HUDEP-2 (cell line): ENCODE results near the gene FBXO22.
"Not testable (repeated sequence)": the region's sequence is repeated elsewhere in the genome, so short reads cannot be mapped to it uniquely, and the experiment has no call there.

ENCODE experiments used
- DNase-seq, 76 experiments: peaks; one replicate each; lab custom pipeline; 2025; ENCODE audit not compliant: unreplicated experiment in 76 of 76; lab: John Stamatoyannopoulos, UW

The FBXO22 gene

DNA sequence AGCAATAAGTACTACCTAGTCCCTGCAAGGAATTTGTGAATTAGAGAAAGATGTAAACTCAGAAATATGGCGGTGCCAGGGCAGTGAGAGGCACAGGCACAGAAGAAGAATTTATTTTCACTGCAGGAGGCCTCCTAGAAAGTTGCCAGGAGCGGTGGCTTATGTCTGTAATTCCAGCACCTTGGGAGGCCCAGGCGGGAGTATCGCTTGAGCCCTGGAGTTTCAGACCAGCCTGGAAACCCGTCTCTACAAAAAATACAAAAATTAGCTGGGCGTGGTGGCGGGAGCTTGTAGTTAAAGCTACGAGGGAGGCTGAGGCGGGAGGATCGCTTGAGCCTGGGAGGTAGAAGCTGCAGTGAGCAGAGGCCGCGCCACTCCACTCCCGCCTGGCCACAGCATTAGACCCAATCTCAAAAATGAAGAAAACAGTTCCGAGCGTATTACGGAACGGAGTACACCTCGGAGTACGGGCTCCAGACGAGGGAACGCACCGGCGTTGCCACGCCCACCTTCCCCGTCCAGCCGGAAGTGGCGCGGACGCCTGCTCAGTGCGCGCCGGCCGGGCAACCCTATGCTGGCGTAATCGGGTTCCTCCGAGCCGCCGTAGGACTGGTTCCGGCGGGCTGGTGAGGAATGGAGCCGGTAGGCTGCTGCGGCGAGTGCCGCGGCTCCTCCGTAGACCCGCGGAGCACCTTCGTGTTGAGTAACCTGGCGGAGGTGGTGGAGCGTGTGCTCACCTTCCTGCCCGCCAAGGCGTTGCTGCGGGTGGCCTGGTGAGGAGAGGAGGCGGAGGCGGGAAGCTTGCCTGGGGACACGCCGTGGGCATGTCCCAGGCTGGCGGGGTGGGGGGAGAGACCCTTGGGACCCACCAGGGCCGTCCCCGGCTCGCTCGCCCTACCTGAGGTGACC lies at the start of gene FBXO22:
TSS of gene FBXO22 (plus strand) at position 548 of the 909 bp plus-strand sequence. CDS start at position 634, 86 bp downstream.
- DNase-seq: peak in 74 of 76 experiments; percentile 25 to 90 (median 80)

DNA sequence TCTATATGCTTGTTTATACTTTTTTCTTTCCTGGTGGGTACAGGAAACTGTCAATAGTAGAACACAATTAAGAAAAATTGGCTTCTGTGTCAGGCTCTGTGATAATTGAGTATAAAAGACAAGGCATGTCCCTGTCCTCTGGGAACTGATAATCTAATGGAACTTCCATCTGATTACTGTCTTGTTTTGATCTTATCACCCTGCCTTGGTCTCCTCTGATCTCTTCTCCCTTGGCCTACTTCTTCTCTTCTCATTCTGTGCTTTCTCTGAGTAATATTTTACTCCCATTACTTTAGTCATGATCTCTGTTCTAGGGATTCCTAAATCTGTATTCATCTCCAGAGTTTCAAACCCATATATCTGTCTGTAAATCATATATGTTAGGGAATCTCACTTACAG lies 45.8 kb upstream of the FBXO22 start:
- DNase-seq: no peak

- no peak for DNase-seq
These were observed 41.8 kb upstream of the FBXO22 start for GRCh38 chr15:75861750-75862402.

- DNase-seq: no peak
These were observed 40.9 kb upstream of the FBXO22 start for GRCh38 chr15:75862796-75863195.

GRCh38 chr15:75864213-75865059 lies 39.2 kb upstream of the FBXO22 start:
- DNase-seq: peak in 3 of 76 experiments; percentile 15 to 22 (median 19)

GRCh38 chr15:75866045-75866444 lies 37.6 kb upstream of the FBXO22 start:
- DNase-seq: not testable (repeated sequence)

DNA sequence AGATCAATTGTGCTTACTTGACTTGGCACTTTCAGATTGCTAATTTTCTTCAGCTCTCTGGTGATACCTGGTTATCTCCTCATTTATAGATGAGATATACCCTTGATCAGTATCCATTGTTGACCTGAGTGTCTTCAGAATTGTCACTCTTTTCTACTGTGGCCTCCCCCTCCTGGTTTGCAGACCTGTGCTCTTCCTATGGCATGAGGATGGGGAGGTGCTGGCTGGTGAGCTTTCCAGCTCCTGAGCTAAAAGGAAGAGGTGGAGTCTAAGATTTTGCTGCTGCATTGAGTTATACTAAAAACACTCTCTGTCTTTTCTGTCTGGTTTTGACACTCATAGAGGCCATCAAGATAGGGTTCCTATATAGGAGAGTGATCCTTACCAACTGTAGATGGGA lies 36.8 kb upstream of the FBXO22 start:
- no peak for DNase-seq

DNA sequence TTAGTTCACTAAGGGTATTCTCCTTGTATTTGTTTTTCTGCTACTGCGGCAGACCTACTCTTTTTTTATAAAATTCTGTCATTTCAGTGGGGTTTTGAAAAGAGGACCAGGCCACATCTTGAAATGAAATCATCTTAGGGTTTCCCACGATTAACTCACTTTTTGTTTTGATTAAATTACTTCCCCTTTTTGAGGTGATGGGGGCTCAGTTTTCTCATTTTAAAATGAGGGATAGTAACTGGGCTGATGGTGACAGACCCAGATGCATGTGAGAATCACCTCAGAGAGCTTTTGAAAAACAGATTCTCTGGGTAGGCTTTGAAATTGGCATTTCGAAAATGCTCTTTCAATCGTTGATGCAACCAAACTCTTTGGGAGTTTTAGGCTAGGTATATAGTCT lies 36.2 kb upstream of the FBXO22 start:
- DNase-seq: no peak

DNA sequence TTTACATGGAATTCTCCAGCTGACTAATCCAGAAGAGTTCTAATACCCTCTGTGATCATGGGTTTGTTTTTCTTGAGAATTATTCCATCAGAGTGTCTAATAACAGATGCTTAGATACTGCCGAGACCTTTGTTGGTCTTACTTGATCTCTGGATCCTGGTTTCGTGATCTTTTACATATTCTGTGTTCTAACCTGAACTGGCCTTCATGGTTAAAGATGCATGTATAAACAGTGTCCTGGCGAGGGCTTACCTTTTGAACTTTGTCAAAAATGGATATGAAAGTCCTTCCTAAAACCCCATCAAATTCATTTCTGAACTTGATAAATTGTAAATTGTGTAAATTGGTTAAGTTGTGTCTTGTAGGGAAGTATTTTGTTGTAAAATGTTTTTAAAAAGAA lies 35.7 kb upstream of the FBXO22 start:
- no peak for DNase-seq

DNA sequence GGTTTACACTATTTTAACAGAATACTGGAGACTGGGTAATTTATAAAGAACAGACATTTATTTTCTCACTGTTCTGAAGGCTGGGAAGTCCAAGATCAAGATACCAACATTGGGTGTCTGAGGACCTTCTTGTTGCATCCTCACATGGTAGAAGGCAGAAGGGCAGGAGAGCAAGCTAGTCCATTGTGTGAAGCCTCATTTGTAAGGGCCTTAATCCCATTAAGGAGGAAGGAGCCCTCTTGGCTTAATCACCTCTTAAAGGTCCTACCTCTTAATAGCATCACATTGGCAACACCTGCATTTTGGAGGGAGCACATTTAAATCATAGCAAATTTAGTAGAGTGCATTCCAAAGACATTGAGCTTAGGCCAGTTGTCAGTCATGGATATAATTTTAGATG lies 34.2 kb upstream of the FBXO22 start:
- DNase-seq: no peak

GRCh38 chr15:75871589-75871988 lies 32.1 kb upstream of the FBXO22 start:
- not testable (repeated sequence) for DNase-seq

GRCh38 chr15:75872403-75872990 lies 31.2 kb upstream of the FBXO22 start:
- peak in 26 of 76 experiments; percentile 2 to 47 (median 19) for DNase-seq

- no peak for DNase-seq
These were observed 19.6 kb upstream of the FBXO22 start for GRCh38 chr15:75884041-75884440.

DNA sequence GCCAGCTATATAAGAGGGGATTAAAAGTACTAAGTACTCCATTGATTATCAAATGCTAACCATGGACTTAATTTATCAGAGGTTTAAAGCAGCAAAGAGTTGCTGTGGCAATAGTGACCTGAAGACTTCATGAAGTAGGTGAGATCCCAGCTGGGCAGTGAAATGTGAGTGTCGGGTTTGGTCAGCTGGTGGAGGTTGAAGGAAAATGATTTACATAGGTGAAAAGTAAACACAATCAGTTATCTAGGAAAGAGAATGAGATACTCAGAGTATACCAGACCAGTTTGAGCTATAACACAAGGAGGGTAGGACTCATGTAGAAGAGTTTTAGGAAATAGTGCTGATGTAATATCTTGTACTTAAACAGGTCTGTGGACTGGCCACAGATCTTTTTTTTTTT lies 16.5 kb upstream of the FBXO22 start:
- no peak for DNase-seq

GRCh38 chr15:75891895-75892294 lies 11.8 kb upstream of the FBXO22 start:
- DNase-seq: peak in 2 of 76 experiments; percentile 7 to 10

DNA sequence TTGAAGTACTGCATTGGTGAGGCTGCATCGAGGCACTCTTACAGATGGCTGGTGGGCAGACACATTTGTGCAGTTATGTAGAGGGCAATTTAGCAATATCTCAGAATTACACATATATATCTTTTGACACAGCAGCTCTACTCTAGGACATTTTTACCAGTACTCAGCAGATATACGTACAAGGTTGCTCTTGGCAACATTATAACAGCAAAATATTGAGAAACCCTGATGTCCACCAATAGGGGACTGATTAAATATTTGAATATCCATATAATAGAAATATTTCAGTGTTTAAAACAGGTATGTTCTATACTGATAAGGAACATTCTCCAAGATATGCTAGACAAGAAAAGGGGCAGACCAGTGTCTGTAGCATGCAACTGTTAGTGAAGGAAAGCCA lies 7.9 kb upstream of the FBXO22 start:
- peak in 3 of 76 experiments; percentile 11 to 14 (median 13) for DNase-seq

GRCh38 chr15:75900577-75900976 lies 3.1 kb upstream of the FBXO22 start:
- no peak for DNase-seq

GRCh38 chr15:75902129-75902557 lies 1.5 kb upstream of the FBXO22 start:
- peak in 17 of 76 experiments; percentile 2 to 41 (median 13) for DNase-seq

GRCh38 chr15:75905231-75905630 lies 1.6 kb downstream of the FBXO22 start:
- DNase-seq: no peak

DNA sequence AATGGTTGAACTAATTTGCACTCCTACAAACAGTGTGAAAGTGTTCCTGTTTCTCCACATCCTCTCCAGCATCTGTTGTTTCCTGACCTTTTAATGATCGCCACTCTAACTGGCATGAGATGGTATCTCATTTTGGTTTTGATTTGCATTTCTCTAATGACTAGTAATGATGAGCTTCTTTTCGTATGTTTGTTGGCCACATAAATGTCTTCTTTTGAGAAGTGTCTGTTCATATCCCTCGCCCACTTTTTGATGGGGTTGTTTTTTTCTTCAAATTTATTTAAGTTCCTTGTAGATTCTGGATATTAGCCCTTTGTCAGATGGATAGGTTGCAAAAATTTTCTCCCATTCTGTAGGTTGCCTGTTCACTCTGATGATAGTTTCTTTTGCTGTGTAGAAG lies 6.7 kb downstream of the FBXO22 start:
- DNase-seq: not testable (repeated sequence)
